Stimulated activated CD8-positive, alpha-beta memory T cell treated with anti-CD3 and anti-CD28 coated beads, Interleukin-15, amount 100 ng/mL, for 24 hours (primary cell): ENCODE results near the gene CRX.
A peak's percentile ranks its signal among the peaks of the same experiment; 100 is the strongest.
"Not testable (repeated sequence)": the region's sequence is repeated elsewhere in the genome, so short reads cannot be mapped to it uniquely, and the experiment has no call there.

Source experiments
- DNase-seq: peaks from one replicate; pipeline ENCODE4 v3.0.0-alpha.2; 2020; ENCODE audit warnings: low read depth

Gene CRX

GRCh38 chr19:47859838-47860237, 38.1 kb downstream of the CRX start:
- DNase-seq: not testable (repeated sequence)

GRCh38 chr19:47860602-47861297, 39.0 kb downstream of the CRX start:
- no peak for DNase-seq

GRCh38 chr19:47861630-47862029, 39.9 kb downstream of the CRX start:
- no peak for DNase-seq

GRCh38 chr19:47863514-47863936, 41.8 kb downstream of the CRX start:
- peak; percentile 88 for DNase-seq

GRCh38 chr19:47865166-47865565, 43.4 kb downstream of the CRX start:
- DNase-seq: no peak

- DNase-seq: no peak
Observed at GRCh38 chr19:47878906-47879305, 57.2 kb downstream of the CRX start.

- DNase-seq: not testable (repeated sequence)
Observed at GRCh38 chr19:47879385-47879784, 57.6 kb downstream of the CRX start.

- no peak for DNase-seq
Observed at GRCh38 chr19:47881757-47882156, 60.0 kb downstream of the CRX start.

- DNase-seq: no peak
Observed at GRCh38 chr19:47882890-47883289, 61.2 kb downstream of the CRX start.

- no peak for DNase-seq
Observed at GRCh38 chr19:47885067-47885463, 63.3 kb downstream of the CRX start.

- DNase-seq: no peak
Observed at GRCh38 chr19:47886010-47886559, 64.3 kb downstream of the CRX start, which contains the start of gene SULT2A1. TSS of gene SULT2A1 (minus strand) at chr19:47886315. CDS start at chr19:47886257, 58 bp downstream.

GRCh38 chr19:47890865-47891621, 69.3 kb downstream of the CRX start:
- no peak for DNase-seq

GRCh38 chr19:47891622-47891922, 69.8 kb downstream of the CRX start:
- DNase-seq: no peak

- DNase-seq: no peak
Observed at GRCh38 chr19:47891923-47892666, 70.4 kb downstream of the CRX start.
